Heart left ventricle (tissue), 13 donors: ENCODE measurements around the gene KCNAB1.

Source experiments
- CTCF ChIP-seq, 12 donors: fragments of 200-600 bp; sonication (generic) in 4 of 12; IDR thresholded peaks; one replicate each; pipeline versions ENCODE4 v1.5.0 to v1.8.0; 2018 to 2022; ENCODE audit warnings: antibody characterized with exemption in 12 of 12, mild to moderate bottlenecking in 5 of 12
- POLR2A ChIP-seq, 2 donors: fragments of 450-650 bp; IDR thresholded peaks; one replicate each; pipeline ENCODE4 v1.6.1; 2017; ENCODE audit warnings: antibody characterized with exemption in 2 of 2, mild to moderate bottlenecking in 2 of 2, moderate library complexity in 2 of 2
- donor health status: ischemic (EF 13 %, LVEDD 7.1; RV severe dilation, severe dysfunction).
- donor health status: DM: no; HTN: yes; CAD: no.
- donor health status: DM: no; HTN: no; CAD: no.
- donor health status: ischemic (EF 25% LVEDD 6.9; RV normal size, moderate dysfunction).
- donor health status: ischemic (EF 25% LVEDD 5.7; RV mildly dilated, moderate dysfunction).
- donor health status: ischemic (EF 35%, LVEDD 5.7; RV mildly dilated, moderate dysfunction).
- donor health status: nonischemic (EF 11% LVEDD 7.7; RV severe dilation, severe dysfunction).
- donor health status: DM: yes; HTN: yes; CAD: no.
- donor health status: PGD.
- donor health status: ischemic (EF 29% LVEDD 5.4; RV normal size, mild dysfunction).
- donor health status: nonischemic (EF 23%, LVEDD 6.1; RV moderate dilation, normal function).

- TF ChIP-seq CTCF (IDR thresholded peaks at IDR 0.05) (no peak), POLR2A (IDR thresholded peaks at IDR 0.05) (no peak)
These were observed 427.8 kb downstream of the KCNAB1 start for GRCh38 chr3:156548041-156548687.
